ENCODE data around the gene CORIN.

CORIN gene

GRCh38 chr4:47858006-47858405 lies 20.1 kb upstream of the CORIN start:
- Histone ChIP-seq H3K9ac (ENCODE audit: low read length) (no peak overlapping the region), H3K4me2 (ENCODE audit: low read depth, low read length, poor library complexity, severe bottlenecking) (no peak overlapping the region), H3F3A (ENCODE audit: insufficient read depth) (no peaks in the 10 kb centered on the region), H3K27me3 (ENCODE audit: low read length) (no peaks in the 10 kb centered on the region), H3K27ac (ENCODE audit: low read depth, low read length) (no peak overlapping the region), H3K36me3 (ENCODE audit: low read length) (peaks cover 15% of the 10 kb centered on the region; the same call in 1 of the 2 replicates), H4K20me1 (ENCODE audit: low read depth, low read length) (no peaks in the 10 kb centered on the region), H3K79me2 (ENCODE audit: insufficient read depth, low read length) (no peaks in the 10 kb centered on the region), H3K4me3 (ENCODE audit: insufficient read depth, low read length, poor library complexity, severe bottlenecking) (no peak overlapping the region), H3K9me2 (replicated peaks; ENCODE audit: insufficient read depth, low read length) (no peaks in the 10 kb centered on the region), H3K9me3 (ENCODE audit: insufficient read depth, low read length) (no peaks in the 10 kb centered on the region), H2AFZ (ENCODE audit: low read depth, low read length, severe bottlenecking) (no peak overlapping the region)
- TF ChIP-seq CTCF (IDR thresholded peaks at IDR 0.05; ENCODE audit: insufficient read depth, low read length, poor library complexity, severe bottlenecking) = no peak
- no peak for TF ChIP-seq EZH2phosphoT487 (conservative IDR thresholded peaks at IDR 0.05; ENCODE audit: low read length)

GRCh38 chr4:47856713-47857112 lies 18.8 kb upstream of the CORIN start:
- no peaks in the 10 kb centered on the region for H4K20me1 ChIP-seq (ENCODE audit: low read depth, low read length)
- no peaks in the 10 kb centered on the region for H3K9me3 ChIP-seq (ENCODE audit: insufficient read depth, low read length)
- H3K4me3 ChIP-seq (ENCODE audit: insufficient read depth, low read length, poor library complexity, severe bottlenecking) = no peak overlapping the region
- no peak overlapping the region for H3K9ac ChIP-seq (ENCODE audit: low read length)
- no peak overlapping the region for H3K4me2 ChIP-seq (ENCODE audit: low read depth, low read length, poor library complexity, severe bottlenecking)
- no peaks in the 10 kb centered on the region for H3K9me2 ChIP-seq (replicated peaks; ENCODE audit: insufficient read depth, low read length)
- no peak overlapping the region for H3K27ac ChIP-seq (ENCODE audit: low read depth, low read length)
- H3F3A ChIP-seq (ENCODE audit: insufficient read depth) = no peaks in the 10 kb centered on the region
- H2AFZ ChIP-seq (ENCODE audit: low read depth, low read length, severe bottlenecking) = no peak overlapping the region
- H3K36me3 ChIP-seq (ENCODE audit: low read length) = peaks cover 16% of the 10 kb centered on the region; the same call in 1 of the 2 replicates
- no peak for TF ChIP-seq CTCF (IDR thresholded peaks at IDR 0.05; ENCODE audit: insufficient read depth, low read length, poor library complexity, severe bottlenecking)
- no peak for TF ChIP-seq EZH2phosphoT487 (conservative IDR thresholded peaks at IDR 0.05; ENCODE audit: low read length)
- no peaks in the 10 kb centered on the region for H3K27me3 ChIP-seq (ENCODE audit: low read length)
- no peaks in the 10 kb centered on the region for H3K79me2 ChIP-seq (ENCODE audit: insufficient read depth, low read length)

GRCh38 chr4:47855350-47855749 lies 17.5 kb upstream of the CORIN start:
- Histone ChIP-seq H4K20me1 (ENCODE audit: low read depth, low read length) (no peaks in the 10 kb centered on the region), H3K36me3 (ENCODE audit: low read length) (peaks cover 19% of the 10 kb centered on the region; the same call in 1 of the 2 replicates), H3F3A (ENCODE audit: insufficient read depth) (no peaks in the 10 kb centered on the region), H3K79me2 (ENCODE audit: insufficient read depth, low read length) (no peaks in the 10 kb centered on the region), H2AFZ (ENCODE audit: low read depth, low read length, severe bottlenecking) (no peak overlapping the region), H3K27me3 (ENCODE audit: low read length) (no peaks in the 10 kb centered on the region), H3K4me2 (ENCODE audit: low read depth, low read length, poor library complexity, severe bottlenecking) (no peak overlapping the region), H3K9me3 (ENCODE audit: insufficient read depth, low read length) (no peaks in the 10 kb centered on the region), H3K9me2 (replicated peaks; ENCODE audit: insufficient read depth, low read length) (no peaks in the 10 kb centered on the region), H3K9ac (ENCODE audit: low read length) (no peak overlapping the region), H3K27ac (ENCODE audit: low read depth, low read length) (no peak overlapping the region), H3K4me3 (ENCODE audit: insufficient read depth, low read length, poor library complexity, severe bottlenecking) (no peak overlapping the region)
- TF ChIP-seq EZH2phosphoT487 (conservative IDR thresholded peaks at IDR 0.05; ENCODE audit: low read length) = no peak
- no peak for TF ChIP-seq CTCF (IDR thresholded peaks at IDR 0.05; ENCODE audit: insufficient read depth, low read length, poor library complexity, severe bottlenecking)
